GM21367 (cell line): ENCODE results near the gene IGSF8.

Experiments used
- ATAC-seq: cut with Tn5 transposase; IDR thresholded peaks from one replicate; pipeline ENCODE4 v1.9.1; 2021; ENCODE audit not compliant: unreplicated experiment

The IGSF8 gene

GRCh38 chr1:160043543-160043942 lies 54.9 kb downstream of the IGSF8 start:
- no peak for ATAC-seq
